Measurements from ENCODE around the gene LYST.
"Not testable (repeated sequence)": the region's sequence is repeated elsewhere in the genome, so short reads cannot be mapped to it uniquely, and the experiment has no call there.

Gene LYST, protein sequence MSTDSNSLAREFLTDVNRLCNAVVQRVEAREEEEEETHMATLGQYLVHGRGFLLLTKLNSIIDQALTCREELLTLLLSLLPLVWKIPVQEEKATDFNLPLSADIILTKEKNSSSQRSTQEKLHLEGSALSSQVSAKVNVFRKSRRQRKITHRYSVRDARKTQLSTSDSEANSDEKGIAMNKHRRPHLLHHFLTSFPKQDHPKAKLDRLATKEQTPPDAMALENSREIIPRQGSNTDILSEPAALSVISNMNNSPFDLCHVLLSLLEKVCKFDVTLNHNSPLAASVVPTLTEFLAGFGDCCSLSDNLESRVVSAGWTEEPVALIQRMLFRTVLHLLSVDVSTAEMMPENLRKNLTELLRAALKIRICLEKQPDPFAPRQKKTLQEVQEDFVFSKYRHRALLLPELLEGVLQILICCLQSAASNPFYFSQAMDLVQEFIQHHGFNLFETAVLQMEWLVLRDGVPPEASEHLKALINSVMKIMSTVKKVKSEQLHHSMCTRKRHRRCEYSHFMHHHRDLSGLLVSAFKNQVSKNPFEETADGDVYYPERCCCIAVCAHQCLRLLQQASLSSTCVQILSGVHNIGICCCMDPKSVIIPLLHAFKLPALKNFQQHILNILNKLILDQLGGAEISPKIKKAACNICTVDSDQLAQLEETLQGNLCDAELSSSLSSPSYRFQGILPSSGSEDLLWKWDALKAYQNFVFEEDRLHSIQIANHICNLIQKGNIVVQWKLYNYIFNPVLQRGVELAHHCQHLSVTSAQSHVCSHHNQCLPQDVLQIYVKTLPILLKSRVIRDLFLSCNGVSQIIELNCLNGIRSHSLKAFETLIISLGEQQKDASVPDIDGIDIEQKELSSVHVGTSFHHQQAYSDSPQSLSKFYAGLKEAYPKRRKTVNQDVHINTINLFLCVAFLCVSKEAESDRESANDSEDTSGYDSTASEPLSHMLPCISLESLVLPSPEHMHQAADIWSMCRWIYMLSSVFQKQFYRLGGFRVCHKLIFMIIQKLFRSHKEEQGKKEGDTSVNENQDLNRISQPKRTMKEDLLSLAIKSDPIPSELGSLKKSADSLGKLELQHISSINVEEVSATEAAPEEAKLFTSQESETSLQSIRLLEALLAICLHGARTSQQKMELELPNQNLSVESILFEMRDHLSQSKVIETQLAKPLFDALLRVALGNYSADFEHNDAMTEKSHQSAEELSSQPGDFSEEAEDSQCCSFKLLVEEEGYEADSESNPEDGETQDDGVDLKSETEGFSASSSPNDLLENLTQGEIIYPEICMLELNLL (N-terminal part only)

DNA sequence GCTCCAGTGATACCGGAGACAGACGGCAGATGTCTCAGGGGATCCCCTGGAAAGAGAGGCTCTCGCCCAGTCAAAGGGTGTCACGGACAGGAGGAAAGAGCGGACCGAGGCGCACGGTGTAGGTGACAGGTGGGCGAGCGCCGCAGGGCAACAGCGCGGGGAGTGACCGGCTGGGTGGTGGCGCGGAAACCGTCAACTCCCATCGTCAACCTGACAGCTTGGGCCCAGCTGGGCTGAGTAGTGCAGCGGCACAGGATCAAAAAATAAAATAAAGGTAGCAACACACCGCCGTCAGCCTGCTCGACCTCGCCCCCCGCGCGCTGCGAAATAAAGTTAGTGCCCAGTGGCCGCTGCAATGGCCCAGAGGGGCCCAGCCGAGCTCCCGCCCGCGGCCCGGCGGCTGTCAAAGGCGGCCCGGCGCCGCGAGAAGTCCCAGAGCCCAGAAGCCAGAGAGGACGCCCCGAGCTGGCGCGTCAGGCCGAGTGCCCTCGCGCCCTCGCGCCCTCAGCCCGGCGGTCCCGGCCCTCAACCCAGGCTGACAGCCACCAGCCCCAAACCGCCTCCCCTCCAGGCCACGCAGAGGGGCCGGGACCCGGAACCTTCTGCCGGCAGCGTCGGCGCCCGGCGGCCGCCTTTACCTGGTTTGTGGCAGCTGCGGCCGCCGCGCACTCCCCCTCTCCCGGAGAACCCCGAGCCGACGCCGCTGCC is at the start of gene LYST:
TSS of gene LYST (minus strand) at position 702 of the 708 bp plus-strand sequence. CDS start 36,489 bp downstream, outside the sequence.
- peak; percentile 55 for DNase-seq

DNA sequence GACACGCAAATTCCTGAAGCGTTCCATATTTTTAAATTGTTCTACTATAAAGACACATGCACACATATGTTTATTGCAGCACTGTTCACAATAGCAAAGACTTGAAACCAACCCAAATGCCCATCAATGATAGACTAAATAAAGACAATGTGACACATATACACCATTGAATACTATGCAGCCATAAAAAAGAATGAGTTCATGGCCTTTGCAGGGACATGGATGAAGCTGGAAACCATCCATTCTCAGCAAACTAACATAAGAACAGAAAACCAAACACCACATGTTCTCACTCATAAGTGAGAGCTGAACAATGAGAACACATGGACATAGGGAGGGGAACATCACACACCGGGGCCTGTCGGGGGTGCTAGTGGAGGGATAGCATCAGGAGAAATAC is 48.8 kb upstream of the LYST start:
- not testable (repeated sequence) for DNase-seq

DNA sequence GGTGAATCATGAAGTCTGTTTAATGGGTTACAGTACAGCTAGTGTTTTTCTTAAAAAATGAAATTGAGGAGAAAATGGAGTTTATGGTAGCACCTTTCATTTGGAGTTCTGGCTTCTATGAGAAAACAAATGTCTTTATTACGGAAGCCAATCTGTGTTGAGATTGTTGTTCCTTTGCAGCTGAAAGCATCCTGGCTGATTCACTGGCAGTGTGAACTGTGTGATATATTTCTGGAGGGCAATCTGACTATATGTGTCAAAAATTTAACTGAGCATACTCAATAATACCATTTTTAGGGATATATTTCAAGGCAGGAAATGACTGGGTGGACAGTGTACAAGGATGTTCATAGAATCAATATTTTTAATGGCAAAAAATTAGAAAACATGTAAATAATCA is 46.6 kb upstream of the LYST start:
- DNase-seq = no peak

DNA sequence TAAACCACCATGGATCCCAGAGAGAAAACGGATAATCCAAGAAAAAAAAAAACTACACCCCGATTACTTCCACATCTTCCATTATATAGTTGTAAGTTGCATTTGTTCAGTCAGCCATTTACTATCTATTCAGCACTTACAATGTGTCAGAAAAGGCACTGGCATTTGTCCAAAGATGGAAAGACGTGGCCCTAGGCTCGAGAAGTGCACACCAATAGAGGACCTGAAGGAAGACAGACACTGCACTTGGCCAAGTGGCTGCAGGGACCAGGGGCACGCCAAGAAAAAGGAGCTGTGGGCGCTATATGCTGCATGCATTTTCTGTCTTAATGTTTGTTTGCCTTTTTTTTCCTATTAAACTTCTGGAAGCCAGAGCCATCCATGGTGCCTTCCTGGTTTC is 45.2 kb upstream of the LYST start:
- DNase-seq = no peak

DNA sequence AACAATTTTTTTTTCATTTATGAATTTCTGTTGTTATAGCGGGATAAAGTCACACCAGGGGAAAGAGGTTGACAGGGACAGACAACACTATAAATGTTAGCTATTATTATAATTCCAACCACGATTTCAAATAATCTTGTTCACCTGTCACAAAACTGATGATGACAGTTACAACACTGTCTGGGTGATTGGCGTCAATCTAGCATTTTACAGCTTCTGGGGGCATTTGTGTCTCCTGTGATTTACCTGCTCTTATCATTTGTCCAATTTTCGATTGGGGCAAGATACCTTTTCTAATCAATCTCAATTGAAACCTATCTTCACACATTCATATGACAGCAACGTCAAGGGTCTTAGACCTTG is 44.6 kb upstream of the LYST start:
- no peak for DNase-seq

DNA sequence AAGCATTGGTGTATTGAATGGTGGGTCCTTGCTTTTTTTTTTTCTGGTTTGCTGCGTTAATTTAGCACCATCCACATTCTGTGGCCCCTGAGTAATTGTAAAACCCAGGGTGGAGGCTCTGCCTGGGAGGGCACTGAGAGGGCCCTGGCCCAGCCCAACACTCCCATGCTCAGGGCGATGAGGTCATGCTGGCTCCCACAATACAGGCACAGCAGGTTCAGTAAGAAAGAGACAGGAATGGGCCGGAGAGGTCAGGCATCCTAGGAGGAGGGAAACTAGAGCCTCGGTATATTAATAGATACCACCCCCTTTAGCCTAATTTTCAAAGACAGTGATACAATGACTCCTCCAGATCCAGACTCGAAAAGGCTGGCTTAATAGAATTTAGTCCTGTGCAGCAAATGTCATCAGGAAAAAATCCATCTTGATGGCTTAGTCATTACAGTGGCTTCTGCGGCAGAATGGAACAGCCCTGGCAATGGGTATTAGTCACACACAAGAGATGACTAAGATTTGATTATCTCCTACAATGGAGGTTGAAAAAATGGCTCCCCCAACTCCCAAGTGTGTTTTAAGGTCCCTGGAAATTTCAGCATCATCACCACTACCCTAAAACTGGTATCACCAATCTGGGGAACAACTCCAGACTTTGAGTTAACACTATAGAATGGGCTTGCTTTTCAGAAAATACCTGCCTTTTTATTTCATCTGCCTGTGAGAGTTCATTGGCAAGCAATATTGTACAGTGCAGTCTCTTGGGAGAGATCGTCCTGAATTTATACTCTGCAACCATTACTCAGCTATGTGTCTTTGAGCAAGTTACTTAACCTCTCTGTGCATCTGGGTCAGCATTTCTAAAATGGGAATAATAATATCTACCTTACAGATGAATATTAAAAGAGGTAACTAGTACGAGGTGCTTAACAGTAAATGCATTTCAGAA is 43.9 kb upstream of the LYST start:
- no peak for DNase-seq

DNA sequence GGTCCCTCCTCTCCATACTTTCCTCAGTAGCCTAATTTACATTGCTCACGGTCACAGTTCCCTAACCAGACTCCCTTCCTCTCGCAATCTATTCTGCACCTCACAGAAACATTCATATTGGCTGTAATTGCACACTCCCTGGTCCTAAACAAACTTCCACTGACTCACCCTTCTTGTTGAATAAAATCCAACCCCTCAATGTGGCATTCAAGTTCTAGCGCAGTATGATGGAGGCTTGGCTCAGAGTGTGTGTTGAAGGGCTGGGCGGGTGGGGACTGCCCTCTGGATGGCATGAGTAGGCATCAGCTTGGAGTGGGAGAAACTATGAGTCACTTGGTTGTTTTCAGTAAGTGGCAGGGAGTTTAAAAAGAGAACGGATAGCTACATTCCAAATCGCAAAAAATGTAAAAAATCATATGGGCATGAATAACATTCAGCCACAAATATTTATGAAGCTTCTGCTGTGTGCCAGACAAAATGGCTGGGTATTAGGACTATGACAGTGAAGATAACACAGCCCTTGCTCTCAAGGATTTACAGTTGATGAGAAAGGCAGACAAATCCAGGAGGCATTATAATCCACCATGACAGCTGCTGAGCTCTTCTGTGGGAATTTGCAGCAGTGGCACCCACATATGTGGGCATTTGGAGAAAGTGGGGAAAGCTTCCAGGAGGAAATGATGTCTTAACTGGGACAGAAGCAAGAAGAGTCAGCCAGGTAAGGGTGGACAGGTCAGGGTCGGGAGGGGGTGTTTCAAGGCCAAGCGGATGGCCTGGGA is 42.2 kb upstream of the LYST start:
- no peak for DNase-seq

DNA sequence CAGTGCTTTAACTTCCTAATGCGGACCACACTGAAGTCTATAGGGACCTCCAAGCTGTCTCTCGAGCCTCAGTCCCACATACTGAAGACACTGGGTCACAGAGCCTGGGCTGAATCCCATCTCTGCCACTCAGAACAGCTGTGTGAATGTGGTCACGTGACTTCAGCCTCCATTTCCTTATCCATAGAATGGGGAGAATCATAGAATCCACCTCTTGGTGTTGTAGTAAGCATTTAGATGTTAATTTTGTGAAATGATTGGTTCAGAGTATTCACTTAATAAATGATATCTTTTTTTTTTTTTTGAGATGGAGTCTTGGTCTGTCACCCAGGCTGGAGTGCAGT is 41.2 kb upstream of the LYST start:
- DNase-seq = no peak

DNA sequence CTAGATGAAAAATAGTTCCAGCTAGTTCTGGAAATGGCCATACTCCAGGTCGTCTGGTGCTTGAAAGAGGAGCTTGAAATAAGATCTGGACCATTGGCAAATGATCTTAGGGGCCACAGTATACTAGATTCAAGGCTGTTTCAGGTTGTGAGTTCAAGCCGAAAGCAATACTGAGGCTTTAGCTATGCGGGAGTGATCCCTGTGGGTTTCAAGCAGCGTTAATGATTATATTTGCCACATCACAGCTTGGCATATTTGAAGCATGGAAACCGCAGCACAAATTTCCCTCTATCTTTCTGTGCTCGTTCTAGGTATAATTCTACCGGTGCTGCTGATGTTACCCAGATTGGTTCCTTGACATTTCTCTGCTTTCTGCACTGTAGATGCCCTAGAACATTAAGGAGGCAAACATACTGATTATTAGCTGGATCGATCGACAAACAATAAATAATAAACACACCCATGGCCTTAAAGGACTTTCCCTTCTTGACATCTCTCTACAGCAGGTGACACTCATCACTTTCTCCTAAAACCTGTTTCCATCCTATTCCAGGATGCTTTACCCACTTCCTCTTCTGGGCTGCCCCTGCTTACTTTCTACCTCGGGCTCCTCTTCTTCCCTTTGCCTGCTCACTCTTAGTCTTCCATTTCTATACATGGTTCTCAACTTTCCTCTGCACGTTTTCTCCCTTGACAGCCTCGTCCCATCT is 40.6 kb upstream of the LYST start:
- no peak for DNase-seq

DNA sequence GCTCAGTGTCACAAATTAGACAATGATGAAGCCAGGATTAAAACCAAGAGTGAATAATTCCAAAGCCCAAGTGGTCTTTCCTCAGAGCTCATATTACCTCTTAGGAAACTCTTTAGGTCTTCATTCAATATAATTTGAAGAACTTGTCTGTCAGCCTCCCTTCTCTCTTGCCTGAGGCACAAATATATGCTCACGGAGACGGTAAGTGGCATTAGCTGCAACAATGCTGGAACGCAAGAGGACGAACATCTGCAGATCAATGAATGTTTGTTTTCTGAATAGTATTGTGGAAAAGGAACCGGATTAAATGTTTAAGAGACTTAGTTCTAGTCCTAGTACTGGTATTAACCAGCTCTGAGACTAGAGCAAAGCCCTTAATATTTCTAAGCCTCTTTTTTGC is 39.7 kb upstream of the LYST start:
- DNase-seq = no peak

DNA sequence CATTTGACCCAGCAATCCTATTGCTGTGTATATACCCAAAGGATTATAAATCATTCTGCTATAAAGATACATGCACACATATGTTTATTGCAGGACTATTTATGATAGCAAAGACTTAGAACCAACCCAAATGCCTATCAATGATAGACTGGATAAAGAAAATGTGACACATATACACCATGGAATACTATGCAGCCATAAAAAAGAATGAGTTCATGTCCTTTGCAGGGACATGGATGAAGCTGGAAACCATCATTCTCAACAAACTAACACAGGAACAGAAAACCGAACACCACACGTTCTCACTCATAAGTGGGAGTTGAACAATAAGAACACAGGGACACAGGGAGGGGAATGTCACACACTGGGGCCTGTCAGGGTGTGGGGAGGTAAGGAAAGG is 37.1 kb upstream of the LYST start:
- DNase-seq = not testable (repeated sequence)

DNA sequence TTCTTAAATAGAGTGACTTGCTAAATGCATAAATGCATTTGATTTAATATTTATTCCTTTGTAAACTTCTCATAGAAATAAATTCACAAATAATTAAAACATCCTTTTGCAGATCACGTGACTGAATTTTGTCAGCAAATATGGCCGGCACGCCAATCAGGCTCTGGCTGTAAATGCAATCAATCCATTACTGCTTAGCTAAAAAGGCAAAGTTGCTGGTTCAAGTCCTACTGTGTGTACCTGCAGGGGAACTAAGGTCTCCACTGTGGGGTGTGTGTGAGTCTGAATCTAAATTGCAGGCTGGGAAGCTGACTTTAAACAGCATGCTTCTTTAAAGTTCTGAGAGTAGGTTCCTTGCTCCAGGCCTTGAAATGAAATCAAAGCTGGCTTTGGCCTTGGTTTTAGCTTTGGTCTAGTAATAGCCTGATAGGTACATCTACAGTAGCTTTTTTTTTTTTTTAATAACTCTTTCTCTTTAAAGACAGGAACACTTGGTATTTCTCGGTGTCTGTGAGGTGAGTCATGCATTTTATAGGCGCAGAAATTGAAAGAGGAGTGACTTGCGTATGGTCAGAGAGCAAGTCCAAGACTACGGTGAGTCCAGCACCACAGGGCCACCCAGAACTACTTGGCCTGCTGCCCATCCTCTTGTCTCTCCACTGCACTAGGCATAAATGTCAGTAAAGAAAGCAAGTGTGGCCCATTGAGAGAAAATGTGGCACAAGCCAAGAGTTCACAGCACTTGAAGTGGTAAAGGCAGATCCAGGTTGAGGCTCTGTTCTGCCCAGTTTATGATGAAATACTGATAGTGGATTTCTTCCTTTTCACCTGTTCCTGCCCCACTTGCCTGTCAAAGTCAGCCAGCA is 36.2 kb upstream of the LYST start:
- DNase-seq = no peak

DNA sequence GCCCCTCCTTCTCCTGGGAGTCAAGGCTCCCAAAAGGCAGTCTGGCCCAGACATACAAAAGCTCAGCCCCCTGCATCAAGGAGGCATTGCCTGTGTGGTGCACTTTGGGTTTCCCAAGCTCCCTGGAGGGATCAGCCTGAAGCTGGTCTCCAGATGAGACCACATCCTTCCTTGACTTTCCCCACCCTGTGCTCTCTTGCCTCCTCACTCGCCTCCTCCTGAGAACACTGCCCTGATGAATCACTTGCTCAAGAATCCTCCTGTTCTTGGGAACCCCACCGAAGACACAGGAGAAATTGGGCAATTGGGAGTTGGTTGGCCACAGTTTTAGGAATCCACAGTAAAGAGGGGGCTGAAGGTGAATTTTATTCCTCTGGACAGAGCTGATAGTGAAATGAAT is 34.8 kb upstream of the LYST start:
- no peak for DNase-seq

DNA sequence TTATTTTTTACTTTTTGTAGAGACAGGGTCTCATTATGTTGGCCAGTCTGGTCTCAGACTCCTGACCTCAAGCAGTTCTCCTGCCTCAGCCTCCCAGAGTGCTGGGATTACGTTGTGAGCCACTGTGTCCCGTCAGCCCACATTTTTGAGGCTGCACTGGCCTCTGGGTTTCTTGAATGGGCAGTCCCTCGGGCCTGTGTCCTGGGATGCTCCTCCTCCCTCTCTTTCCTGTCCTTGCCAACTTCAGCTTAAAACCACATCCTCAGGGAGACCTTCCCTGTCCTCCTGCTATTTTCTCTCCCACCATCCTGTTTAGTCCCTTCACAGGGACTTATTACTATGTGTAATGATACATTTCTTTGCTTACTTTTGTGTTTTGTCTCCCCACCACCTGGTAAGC is 31.4 kb upstream of the LYST start:
- no peak for DNase-seq

DNA sequence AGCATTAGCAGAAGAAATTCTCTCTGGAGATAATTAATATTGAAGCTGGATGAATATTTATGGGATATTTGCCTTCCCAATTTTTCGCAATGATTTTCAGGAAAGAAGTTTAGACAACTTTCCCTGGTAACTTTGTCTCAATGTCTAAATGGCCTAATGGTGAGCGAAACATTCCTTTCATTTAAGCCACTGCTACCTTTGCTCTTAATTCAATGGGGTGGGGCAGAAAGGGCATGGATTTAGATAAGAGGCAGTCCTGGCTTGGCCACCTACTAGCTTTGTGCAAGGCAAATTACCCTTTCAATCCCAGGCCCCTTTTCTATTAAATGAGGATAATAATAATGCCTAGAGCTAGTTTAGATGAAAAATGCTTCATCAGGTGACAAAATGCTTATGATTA is 27.1 kb upstream of the LYST start:
- no peak for DNase-seq

DNA sequence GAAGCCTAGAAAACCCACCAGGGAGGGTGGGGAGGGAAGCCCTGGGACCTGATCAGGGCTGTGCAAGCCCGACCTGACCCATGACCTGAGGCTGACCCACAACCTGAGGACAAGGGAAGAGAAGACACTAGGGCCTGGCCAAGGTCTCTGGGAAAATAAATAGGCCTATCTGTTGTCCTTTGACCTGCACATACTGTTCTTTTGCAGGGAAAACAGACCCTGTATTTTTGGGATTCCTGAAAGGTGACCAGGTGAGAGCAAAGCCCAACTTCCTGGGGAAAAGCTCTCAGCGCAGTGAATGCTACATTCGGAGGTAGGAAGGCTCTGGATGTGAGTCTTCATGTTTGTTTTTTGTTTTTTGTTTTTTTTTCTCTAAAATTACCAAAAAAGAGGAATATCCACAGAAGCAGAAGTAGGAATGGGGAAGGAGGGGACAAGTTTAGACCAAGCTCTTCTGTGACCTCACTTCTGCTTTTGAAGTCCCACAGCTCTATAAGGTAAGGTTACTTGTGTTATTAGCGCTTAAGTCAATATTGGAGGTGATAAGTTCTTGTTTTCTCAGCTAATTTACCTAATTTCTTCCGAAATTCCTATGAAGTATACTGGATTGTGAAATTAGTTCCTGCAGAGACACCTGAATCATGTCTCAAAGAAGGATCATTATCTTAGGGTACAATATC is 26.2 kb upstream of the LYST start:
- no peak for DNase-seq

DNA sequence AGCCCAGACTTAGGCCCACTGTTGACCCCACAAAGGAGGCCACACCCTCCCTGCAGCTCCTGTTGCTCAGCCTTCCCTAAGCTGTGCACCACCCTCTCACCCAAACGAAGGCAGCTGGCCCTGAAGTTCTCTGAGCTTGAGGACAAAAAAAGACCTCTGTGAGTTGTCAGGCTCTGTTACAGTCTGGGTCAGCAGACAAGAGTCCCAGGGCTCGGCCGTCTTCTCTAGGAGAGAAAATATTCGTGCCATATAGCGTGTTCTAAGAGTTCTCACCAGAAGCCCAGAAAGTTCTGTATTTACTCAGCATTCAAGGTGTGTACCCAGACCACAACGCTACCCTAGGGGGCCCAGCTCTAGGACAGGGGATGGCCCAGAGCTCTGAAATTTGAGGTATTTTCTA is 25.5 kb upstream of the LYST start:
- no peak for DNase-seq

DNA sequence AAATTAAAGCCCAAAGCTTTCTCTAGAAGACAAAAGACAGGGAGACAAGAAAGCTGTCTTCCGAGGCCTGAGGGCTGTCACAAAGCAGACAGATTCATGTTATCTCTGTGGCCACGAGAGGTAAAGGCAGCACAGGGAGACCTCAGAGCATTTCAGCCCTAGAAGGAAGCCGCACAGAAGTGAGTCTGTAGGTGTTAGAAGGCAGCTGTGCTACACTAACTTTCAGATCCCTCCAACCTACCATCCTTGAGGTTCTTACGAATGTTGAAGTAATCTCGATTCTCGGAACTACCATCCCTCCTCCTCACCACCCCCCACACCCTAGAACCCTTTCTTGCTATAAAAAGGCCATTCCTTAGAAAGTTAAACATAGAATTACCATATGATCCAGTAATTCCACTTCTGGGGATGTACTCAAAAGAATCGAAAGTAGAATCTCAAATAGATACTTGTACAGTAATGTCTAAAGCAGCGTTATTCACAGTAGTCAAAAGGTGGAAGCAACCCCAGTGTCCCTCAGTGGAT is 21.5 kb upstream of the LYST start:
- no peak for DNase-seq

All from NCI-H1092 (cell line).